COLO829 (cell line): Measurements from ENCODE around the gene GPR101.

ENCODE experiments used
- DNase-seq: peaks from one replicate; pipeline ENCODE4 v3.0.0; 2012; ENCODE audit warnings: low spot score

GPR101 gene

GRCh38 chrX:137033774-137034507 is at the start of gene GPR101:
Gene GPR101, minus strand, starts transcription at chrX:137033995. Its CDS starts 2,321 bp downstream, at chrX:137031674.
- DNase-seq, result no peak

- DNase-seq, result no peak
Observed at GRCh38 chrX:137081239-137081638, 47.4 kb upstream of the GPR101 start.

GRCh38 chrX:137072396-137072795 is 38.6 kb upstream of the GPR101 start:
- no peak for DNase-seq

- DNase-seq, result no peak
Observed at GRCh38 chrX:137071596-137071995, 37.8 kb upstream of the GPR101 start.

- DNase-seq, result peak; percentile 13
Observed at GRCh38 chrX:137067147-137067546, 33.4 kb upstream of the GPR101 start.

- no peak for DNase-seq
Observed at GRCh38 chrX:137062915-137063617, 29.3 kb upstream of the GPR101 start.

GRCh38 chrX:137058339-137059127 is 24.7 kb upstream of the GPR101 start:
- DNase-seq, result no peak

GRCh38 chrX:137052643-137053235 is 18.9 kb upstream of the GPR101 start:
- no peak for DNase-seq

GRCh38 chrX:137051978-137052642 is 18.3 kb upstream of the GPR101 start:
- peak; percentile 21 for DNase-seq

GRCh38 chrX:137044893-137045292 is 11.1 kb upstream of the GPR101 start:
- DNase-seq, result no peak

GRCh38 chrX:137043736-137044135 is 9.9 kb upstream of the GPR101 start:
- DNase-seq, result no peak

GRCh38 chrX:137041329-137041728 is 7.5 kb upstream of the GPR101 start:
- DNase-seq, result no peak

GRCh38 chrX:137040113-137040794 is 6.5 kb upstream of the GPR101 start:
- no peak for DNase-seq

GRCh38 chrX:137034508-137034872 is 695 bp upstream of the GPR101 start:
- no peak for DNase-seq

GRCh38 chrX:137032841-137033773 is 688 bp downstream of the GPR101 start:
- DNase-seq, result no peak

GRCh38 chrX:137032341-137032694 is 1.5 kb downstream of the GPR101 start:
- DNase-seq, result no peak

GRCh38 chrX:137031517-137032340 is 2.1 kb downstream of the GPR101 start:
- DNase-seq, result peak; percentile 29

GRCh38 chrX:137031039-137031438 is 2.8 kb downstream of the GPR101 start:
- no peak for DNase-seq

- no peak for DNase-seq
Observed at GRCh38 chrX:137028699-137029098, 5.1 kb downstream of the GPR101 start.
